Jurkat, Clone E6-1 (cell line): ENCODE data around the gene PHOSPHO1.
A peak's percentile ranks its signal among the peaks of the same experiment; 100 is the strongest.
"Not testable (repeated sequence)": the region's sequence is repeated elsewhere in the genome, so short reads cannot be mapped to it uniquely, and the experiment has no call there.

Source experiments
- DNase-seq: peaks from one replicate; pipeline ENCODE4 v3.0.0-alpha.2; 2011; ENCODE audit warnings: low read depth, low spot score
- H3K4me3 ChIP-seq: 2 replicates; pipeline ENCODE4 v1.5.1; 2011; ENCODE audit warnings: mild to moderate bottlenecking, low read length, control low read depth, moderate library complexity

Gene PHOSPHO1

GRCh38 chr17:49200423-49201083 is 30.0 kb downstream of the PHOSPHO1 start:
- H3K4me3 ChIP-seq: no peak overlapping the region
- no peak for DNase-seq

- no peak overlapping the region for H3K4me3 ChIP-seq
- DNase-seq: no peak
Observed at GRCh38 chr17:49198211-49198610, 32.4 kb downstream of the PHOSPHO1 start.

- no peak overlapping the region for H3K4me3 ChIP-seq
- no peak for DNase-seq
Observed at GRCh38 chr17:49197346-49197998, 33.1 kb downstream of the PHOSPHO1 start.

GRCh38 chr17:49196520-49196919 is 34.1 kb downstream of the PHOSPHO1 start:
- DNase-seq: no peak
- H3K4me3 ChIP-seq: no peak overlapping the region

- no peak overlapping the region for H3K4me3 ChIP-seq
- DNase-seq: no peak
Observed at GRCh38 chr17:49195751-49196150, 34.8 kb downstream of the PHOSPHO1 start.

- no peak overlapping the region for H3K4me3 ChIP-seq
- DNase-seq: no peak
Observed at GRCh38 chr17:49194297-49194607, 36.3 kb downstream of the PHOSPHO1 start.

- H3K4me3 ChIP-seq: peak overlapping the region; percentile 77; the same call in 1 of the 2 replicates
- no peak for DNase-seq
Observed at GRCh38 chr17:49193513-49194296, 36.9 kb downstream of the PHOSPHO1 start.

- DNase-seq: peak; percentile 89
- H3K4me3 ChIP-seq: peak overlapping the region; percentile 77
Observed at GRCh38 chr17:49191917-49192741, 38.5 kb downstream of the PHOSPHO1 start.

GRCh38 chr17:49191409-49191916 is 39.1 kb downstream of the PHOSPHO1 start:
- DNase-seq: no peak
- peak overlapping the region; percentile 77 for H3K4me3 ChIP-seq

- H3K4me3 ChIP-seq: no peak overlapping the region
- DNase-seq: no peak
Observed at GRCh38 chr17:49190932-49191331, 39.7 kb downstream of the PHOSPHO1 start.

GRCh38 chr17:49187301-49187700 is 43.3 kb downstream of the PHOSPHO1 start:
- DNase-seq: no peak
- no peak overlapping the region for H3K4me3 ChIP-seq

- H3K4me3 ChIP-seq, DNase-seq: not testable (repeated sequence)
Observed at GRCh38 chr17:49185381-49185780, 45.2 kb downstream of the PHOSPHO1 start.

GRCh38 chr17:49184522-49184921 is 46.1 kb downstream of the PHOSPHO1 start:
- H3K4me3 ChIP-seq, DNase-seq: not testable (repeated sequence)

GRCh38 chr17:49183801-49184200 is 46.8 kb downstream of the PHOSPHO1 start:
- no peak overlapping the region for H3K4me3 ChIP-seq
- no peak for DNase-seq

- no peak overlapping the region for H3K4me3 ChIP-seq
- DNase-seq: no peak
Observed at GRCh38 chr17:49183341-49183740, 47.2 kb downstream of the PHOSPHO1 start.

GRCh38 chr17:49180998-49181635 is 49.5 kb downstream of the PHOSPHO1 start:
- DNase-seq: no peak
- no peak overlapping the region for H3K4me3 ChIP-seq

- peak; percentile 32 for DNase-seq
- H3K4me3 ChIP-seq: no peak overlapping the region
Observed at GRCh38 chr17:49180303-49180702, 50.3 kb downstream of the PHOSPHO1 start.

- H3K4me3 ChIP-seq, DNase-seq: not testable (repeated sequence)
Observed at GRCh38 chr17:49175978-49176377, 54.6 kb downstream of the PHOSPHO1 start.
